BJ (cell line): Measurements from ENCODE around the gene LMCD1. TPM values are rescaled to one million over a fixed set of nuclear protein-coding genes. Genes with fewer than 3 reads are reported as not detected.

Experiments used
- CTCF ChIA-PET: fragments of 350-600 bp; formaldehyde crosslinking; extraction: SDS; loops from one replicate; lab custom pipeline; 2021; ENCODE audit warnings: antibody characterized with exemption, inconsistent platforms; lab: Yijun Ruan, JAX
- POLR2A ChIA-PET: fragments of 300-600 bp; sonication (Branson Sonifier 250); formaldehyde crosslinking; extraction: SDS; loops from one replicate; lab custom pipeline; 2021; ENCODE audit warnings: antibody characterized with exemption; lab: Charles Lee
- DNase-seq: peaks from one replicate; pipeline ENCODE4 v3.0.0-alpha.2; 2011; ENCODE audit warnings: low read depth
- H3K27me3 ChIP-seq: 2 replicates; pipeline ENCODE4 v1.6.0; 2011; ENCODE audit warnings: low read length; ENCODE audit not compliant: control insufficient read depth, insufficient read depth
- H3K36me3 ChIP-seq: 2 replicates; pipeline ENCODE4 v1.5.1; 2011; ENCODE audit warnings: low read length; ENCODE audit not compliant: control insufficient read depth, insufficient read depth
- H3K4me3 ChIP-seq: 2 replicates; pipeline ENCODE4 v1.5.1; 2011; ENCODE audit warnings: low read depth, mild to moderate bottlenecking, control low read depth, low read length
- polyA plus RNA-seq: library from polyadenylated mRNA; depleted of rRNA; stranded (reverse); fragments of >200 nt; gene quantifications from 2 replicates; pipeline ENCODE4 v1.2.3, GENCODE V29; 2011
- TF ChIP-seq, protein P1 (sequence below): IDR thresholded peaks from 2 replicates; pipeline ENCODE4 v1.5.1; 2011; ENCODE audit warnings: low read depth, mild to moderate bottlenecking, control low read depth, inconsistent platforms, low read length, moderate library complexity; ENCODE audit not compliant: insufficient read depth

The LMCD1 gene
- polyA plus RNA-seq, 1 experiment, result 168 TPM

DNA sequence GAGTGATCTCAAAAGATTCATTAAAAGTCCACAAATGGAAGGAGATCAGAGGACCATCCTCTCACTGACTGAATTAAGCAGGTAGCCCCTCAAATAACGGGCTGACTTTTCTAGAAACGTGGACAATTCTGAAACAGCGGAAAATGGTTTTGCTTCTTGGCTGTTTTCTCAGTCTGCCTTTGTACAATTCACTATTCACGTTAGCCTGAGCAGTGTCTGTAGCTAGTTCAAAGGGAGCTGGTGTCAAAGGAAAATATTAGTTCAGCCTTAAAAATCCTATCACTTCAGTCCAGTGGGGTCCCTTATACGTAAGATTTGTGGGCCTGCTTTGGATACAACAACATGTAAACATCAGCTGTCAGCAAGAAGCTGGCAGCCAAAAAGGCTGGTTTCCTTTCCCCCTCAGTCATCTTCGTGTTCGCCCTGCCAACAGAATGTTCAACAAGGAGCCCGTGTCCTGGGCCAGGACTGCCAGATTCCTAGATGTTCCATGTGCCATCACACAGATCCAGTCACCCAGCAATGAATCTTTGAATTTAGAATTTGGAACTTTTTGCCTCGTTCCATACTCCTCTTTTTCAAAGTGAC, 19.3 kb downstream of the LMCD1 start:
- DNase-seq, result no peak
- TF ChIP-seq, protein P1, sequence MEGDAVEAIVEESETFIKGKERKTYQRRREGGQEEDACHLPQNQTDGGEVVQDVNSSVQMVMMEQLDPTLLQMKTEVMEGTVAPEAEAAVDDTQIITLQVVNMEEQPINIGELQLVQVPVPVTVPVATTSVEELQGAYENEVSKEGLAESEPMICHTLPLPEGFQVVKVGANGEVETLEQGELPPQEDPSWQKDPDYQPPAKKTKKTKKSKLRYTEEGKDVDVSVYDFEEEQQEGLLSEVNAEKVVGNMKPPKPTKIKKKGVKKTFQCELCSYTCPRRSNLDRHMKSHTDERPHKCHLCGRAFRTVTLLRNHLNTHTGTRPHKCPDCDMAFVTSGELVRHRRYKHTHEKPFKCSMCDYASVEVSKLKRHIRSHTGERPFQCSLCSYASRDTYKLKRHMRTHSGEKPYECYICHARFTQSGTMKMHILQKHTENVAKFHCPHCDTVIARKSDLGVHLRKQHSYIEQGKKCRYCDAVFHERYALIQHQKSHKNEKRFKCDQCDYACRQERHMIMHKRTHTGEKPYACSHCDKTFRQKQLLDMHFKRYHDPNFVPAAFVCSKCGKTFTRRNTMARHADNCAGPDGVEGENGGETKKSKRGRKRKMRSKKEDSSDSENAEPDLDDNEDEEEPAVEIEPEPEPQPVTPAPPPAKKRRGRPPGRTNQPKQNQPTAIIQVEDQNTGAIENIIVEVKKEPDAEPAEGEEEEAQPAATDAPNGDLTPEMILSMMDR, result no peak
- ChIA-PET CTCF (interaction anchor here (0.6 to 2.3 kb wide), 2 partner anchors 16 to 815 kb away, joined by 4 read pairs; no protein-coding TSS in a partner anchor), POLR2A (no interaction called here)
- Histone ChIP-seq H3K36me3 (peaks cover 10% of the 10 kb centered on the region), H3K27me3 (no peaks in the 10 kb centered on the region), H3K4me3 (no peak overlapping the region)

DNA sequence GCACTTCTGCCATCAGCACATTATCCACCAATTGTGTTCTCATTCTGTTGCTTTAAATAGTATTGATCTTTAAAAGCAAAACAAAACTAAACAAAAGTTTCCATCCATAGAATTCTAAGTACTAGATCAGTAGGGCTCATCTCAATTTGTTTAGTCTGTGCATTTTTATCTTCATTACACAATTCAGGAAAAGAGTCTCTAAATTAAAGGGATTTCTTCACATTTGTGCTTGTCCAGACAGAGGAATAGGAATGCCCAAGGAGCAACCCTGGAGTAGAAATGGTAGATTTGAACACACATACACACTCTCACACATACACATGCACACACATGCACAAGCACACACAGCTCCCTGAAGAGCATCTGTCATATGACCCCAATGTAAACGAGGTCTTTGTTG, 21.4 kb downstream of the LMCD1 start:
- no peaks in the 10 kb centered on the region for H3K27me3 ChIP-seq
- H3K4me3 ChIP-seq, result no peak overlapping the region
- TF ChIP-seq, protein P1, result no peak
- POLR2A ChIA-PET, result no interaction called here
- peaks cover 8% of the 10 kb centered on the region for H3K36me3 ChIP-seq
- DNase-seq, result no peak
- CTCF ChIA-PET, result interaction anchor here (0.7 kb wide), 1 partner anchor 90 kb away, joined by 3 read pairs; no protein-coding TSS in a partner anchor

DNA sequence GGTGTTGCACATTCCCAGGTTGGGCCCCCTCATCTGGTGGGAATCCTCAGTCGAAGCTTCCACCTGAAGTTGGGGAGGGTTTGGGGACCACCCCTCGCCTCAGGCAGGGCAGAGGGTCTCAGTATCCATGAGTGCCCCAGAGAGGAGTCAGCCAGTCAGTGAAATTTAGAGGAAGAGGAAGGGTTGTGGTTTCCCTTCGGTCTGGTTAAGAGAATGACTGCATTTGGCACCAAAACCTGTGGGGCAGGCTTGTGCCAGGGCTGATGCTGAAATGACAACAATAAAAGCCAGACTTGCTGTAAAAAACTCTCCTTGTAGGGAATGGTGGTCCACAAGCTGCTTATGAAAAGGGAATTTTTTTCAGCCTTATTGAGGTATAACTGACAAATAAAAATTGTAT, 22.6 kb downstream of the LMCD1 start:
- POLR2A ChIA-PET, result interaction anchor here (0.7 kb wide), 1 partner anchor 31 kb away, joined by 20 read pairs; no protein-coding TSS in a partner anchor
- CTCF ChIA-PET, result no interaction called here

DNA sequence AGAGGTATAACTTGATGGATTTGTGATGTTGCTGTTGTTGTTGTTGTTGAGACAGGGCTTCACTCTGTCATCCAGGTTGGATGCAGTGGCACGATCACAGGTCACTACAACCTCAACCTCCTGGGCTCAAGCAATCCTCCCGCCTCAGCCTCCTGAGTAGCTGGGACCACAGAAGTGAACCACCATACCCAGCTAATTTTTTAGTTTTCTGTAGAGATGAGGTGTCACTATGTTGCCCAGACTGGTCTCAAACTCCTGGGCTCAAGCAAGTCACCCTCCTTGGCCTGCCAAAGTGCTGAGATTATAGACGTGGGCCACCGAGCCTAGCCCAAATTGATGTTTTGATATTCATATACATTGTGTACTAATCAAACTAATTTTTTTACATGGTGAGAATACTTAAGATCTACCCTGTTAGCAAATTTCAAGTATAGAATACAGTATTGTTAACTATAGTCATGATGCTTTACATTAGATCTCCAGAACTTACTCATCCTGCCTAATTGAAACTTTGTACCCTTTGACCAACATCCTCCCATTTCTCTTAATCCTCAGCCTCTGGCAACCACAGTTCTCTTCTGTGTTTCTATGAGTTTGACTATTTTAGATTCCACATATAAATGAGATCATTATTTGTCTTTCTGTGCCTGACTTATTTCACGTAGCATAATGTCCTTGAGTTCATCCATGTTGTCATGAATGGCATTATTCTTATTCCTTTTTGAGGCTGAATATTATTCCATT, 23.2 kb downstream of the LMCD1 start:
- CTCF ChIA-PET, result no interaction called here
- Histone ChIP-seq H3K27me3 (no peaks in the 10 kb centered on the region), H3K36me3 (peaks cover 7% of the 10 kb centered on the region; the same call in 1 of the 2 replicates), H3K4me3 (no peak overlapping the region)
- POLR2A ChIA-PET, result interaction anchor here (0.7 kb wide), 1 partner anchor 30 kb away, joined by 20 read pairs; no protein-coding TSS in a partner anchor
- TF ChIP-seq, protein P1, result no peak
- no peak for DNase-seq

More for the DNA sequence above, 22.6 kb downstream of the LMCD1 start:
- TF ChIP-seq, protein P1, result no peak
- no peak overlapping the region for H3K4me3 ChIP-seq
- DNase-seq, result no peak
- H3K36me3 ChIP-seq, result peaks cover 7% of the 10 kb centered on the region; the same call in 1 of the 2 replicates
- no peaks in the 10 kb centered on the region for H3K27me3 ChIP-seq

DNA sequence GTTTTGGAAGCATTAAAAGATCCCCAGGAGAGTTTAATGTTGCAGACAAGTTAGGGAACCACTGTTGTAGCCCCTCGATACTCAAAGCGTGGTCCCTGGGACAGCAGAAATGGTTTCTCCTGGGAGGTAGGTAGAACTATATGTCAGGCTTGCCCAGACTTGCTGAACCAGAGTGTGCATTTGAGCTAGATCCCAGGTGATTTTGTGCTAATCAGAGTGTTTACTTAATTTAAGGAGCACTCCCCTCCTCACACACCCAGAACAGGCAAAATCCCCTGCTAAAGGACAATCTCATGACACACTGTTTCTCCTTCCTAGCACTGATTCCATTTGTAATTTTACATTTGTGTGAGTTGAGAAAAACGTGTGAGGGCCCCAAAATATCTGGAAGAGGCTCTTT, 24.3 kb downstream of the LMCD1 start:
- CTCF ChIA-PET, result no interaction called here
- H3K36me3 ChIP-seq, result peaks cover 10% of the 10 kb centered on the region; the same call in 1 of the 2 replicates
- H3K4me3 ChIP-seq, result no peak overlapping the region
- H3K27me3 ChIP-seq, result no peaks in the 10 kb centered on the region
- POLR2A ChIA-PET, result no interaction called here
- TF ChIP-seq, protein P1, result no peak
- no peak for DNase-seq
